K562 (cell line): Measurements from ENCODE around the gene KNDC1. TPM values are rescaled to one million over a fixed set of nuclear protein-coding genes. Genes with fewer than 3 reads are reported as not detected.

Source experiments
- ATAC-seq: fragments of 200-7000 bp; cut with Tn5 transposase; 3 replicates; pipeline ENCODE4 v1.9.1; 2020; ENCODE audit warnings: moderate library complexity
- BruUV-seq: library from RNA; stranded (reverse); fragments of 400-500 nt; replicated peaks from 2 replicates; lab custom pipeline; 2021; lab: Mats Ljungman, UMichigan
- CTCF ChIA-PET: fragments of 300-600 bp; formaldehyde crosslinking; extraction: SDS; loops from one replicate; lab custom pipeline; 2021; ENCODE audit warnings: low intra/inter-chr PET ratio; lab: Yijun Ruan, JAX
- POLR2A ChIA-PET: fragments of 300-600, 350-650 bp; sonication (Branson Sonifier 250); formaldehyde crosslinking; extraction: SDS; loops from one replicate; lab custom pipeline; 2021; ENCODE audit warnings: antibody characterized with exemption, inconsistent platforms; lab: Yijun Ruan, JAX
- DNase-seq, 4 experiments: peaks; one replicate each; pipeline versions ENCODE4 v3.0.0 to v3.0.0-alpha.2; 2011 to 2018; ENCODE audit warnings: low spot score in 3 of 4, mixed read lengths in 3 of 4; ENCODE audit errors: extremely low read depth in 1 of 4
- FAIRE-seq: peaks from 2 replicates; lab custom pipeline; 2011; peaks lifted over from hg19 to GRCh38; lab: Jason Lieb, UNC
- H2AFZ ChIP-seq: 2 replicates; pipeline ENCODE4 v1.6.0; 2011; ENCODE audit warnings: low read depth, low read length, control low read depth, inconsistent platforms
- H3K27ac ChIP-seq: fragments of 200-600 bp; 3 replicates; pipeline ENCODE4 v1.8.0; 2011; ENCODE audit warnings: low read depth, mild to moderate bottlenecking, control low read depth, inconsistent platforms, low read length, moderate library complexity, mixed read lengths; ENCODE audit errors: extremely low read depth
- H3K27me3 ChIP-seq, 2 experiments: fragments of 300-600 bp in 1 of 2; 2 replicates in 1 of 2; 3 replicates in 1 of 2; pipeline versions ENCODE4 v1.6.0 to v1.8.0; 2011; ENCODE audit warnings: inconsistent platforms in 2 of 2, low read length in 2 of 2, mild to moderate bottlenecking in 1 of 2, mixed read lengths in 1 of 2, moderate library complexity in 1 of 2; ENCODE audit not compliant: control insufficient read depth in 2 of 2, insufficient read depth in 2 of 2
- H3K36me3 ChIP-seq: fragments of 300-600 bp; 3 replicates; pipeline ENCODE4 v1.8.0; 2011; ENCODE audit warnings: mild to moderate bottlenecking, low read length, inconsistent platforms; ENCODE audit not compliant: control insufficient read depth, insufficient read depth
- H3K4me1 ChIP-seq, 2 experiments: fragments of 200-600 bp in 1 of 2; replicated peaks in 1 of 2; 2 replicates in 1 of 2; 3 replicates in 1 of 2; pipeline versions ENCODE4 v1.5.1 to v1.8.0; 2011; ENCODE audit warnings: inconsistent platforms in 2 of 2, low read length in 2 of 2, mild to moderate bottlenecking in 1 of 2, mixed read lengths in 1 of 2, moderate library complexity in 1 of 2; ENCODE audit not compliant: control insufficient read depth in 2 of 2, insufficient read depth in 2 of 2
- H3K4me2 ChIP-seq: 2 replicates; pipeline ENCODE4 v1.6.1; 2011; ENCODE audit warnings: low read length, control low read depth, inconsistent platforms, mixed read lengths; ENCODE audit not compliant: insufficient read depth
- H3K4me3 ChIP-seq: fragments of 200-600 bp; sonication (generic), shearing (Covaris generic); 2 replicates; pipeline ENCODE4 v1.5.1; 2016; ENCODE audit warnings: control low read depth, inconsistent platforms
- H3K79me2 ChIP-seq: fragments of 200-600 bp; 3 replicates; pipeline ENCODE4 v1.8.0; 2011; ENCODE audit warnings: low read length, inconsistent platforms; ENCODE audit not compliant: control insufficient read depth, insufficient read depth
- H3K9ac ChIP-seq, 2 experiments: 2 replicates each; pipeline versions ENCODE4 v1.6.0 to v1.6.1; 2011; ENCODE audit warnings: low read depth in 2 of 2, low read length in 2 of 2, control low read depth in 1 of 2, inconsistent platforms in 1 of 2, mild to moderate bottlenecking in 1 of 2, mixed read lengths in 1 of 2; ENCODE audit not compliant: insufficient read depth in 1 of 2
- H3K9me1 ChIP-seq: one replicate; pipeline ENCODE4 v1.6.0; 2011; ENCODE audit warnings: inconsistent platforms, mild to moderate bottlenecking, low read length, moderate library complexity; ENCODE audit not compliant: control insufficient read depth, insufficient read depth
- H3K9me3 ChIP-seq: replicated peaks from 2 replicates; pipeline ENCODE4 v1.5.1; 2011; ENCODE audit warnings: low read depth, low read length, inconsistent platforms; ENCODE audit not compliant: control insufficient read depth, insufficient read depth
- H4K20me1 ChIP-seq: replicated peaks from 2 replicates; pipeline ENCODE4 v1.6.1; 2011; ENCODE audit warnings: low read length, inconsistent platforms, mixed read lengths; ENCODE audit not compliant: control insufficient read depth, insufficient read depth
- CHD4 ChIP-seq: fragments of 200-600 bp; sonication (generic); IDR thresholded peaks from 3 replicates; pipeline ENCODE4 v1.6.1; 2012; ENCODE audit warnings: low read depth, mild to moderate bottlenecking, mixed read lengths, low read length, inconsistent platforms; ENCODE audit not compliant: insufficient read depth, insufficient replicate concordance, poor library complexity, severe bottlenecking
- COPS2 ChIP-seq: fragments of 450-650 bp; conservative IDR thresholded peaks from 2 replicates; pipeline ENCODE4 v1.6.1; 2016; ENCODE audit warnings: mild to moderate bottlenecking, moderate library complexity
- PTTG1 ChIP-seq: fragments of 450-650 bp; IDR thresholded peaks from 2 replicates; pipeline ENCODE4 v1.6.1; 2016; ENCODE audit warnings: low read depth, mild to moderate bottlenecking, missing genetic modification characterization, missing compliant biosample characterization
- ZBTB7A ChIP-seq: IDR thresholded peaks from 2 replicates; pipeline ENCODE4 v1.6.1; 2011; ENCODE audit warnings: low read depth, mild to moderate bottlenecking, low read length, moderate library complexity, borderline replicate concordance; ENCODE audit not compliant: control insufficient read depth
- WGBS: fragments of 100-300 bp; shearing (Covaris generic); methylation state at CpG from one replicate; pipeline ENCODE4 v1.1.6; 2016; ENCODE audit warnings: low coverage, mixed read lengths; ENCODE audit not compliant: insufficient coverage; ENCODE audit errors: missing lambda C conversion rate; 5-methylcytosine and 5-hydroxymethylcytosine counted together
- in situ Hi-C: fragments of 300-500 bp; cut with MboI; formaldehyde crosslinking; loops from 4 replicates; pipeline ENCODE4 v1.15.0; 2018; ENCODE audit warnings: inconsistent platforms, mixed read lengths
- intact Hi-C: fragments of 100-400 bp; cut with micrococcal nuclease; formaldehyde crosslinking; loops from 2 replicates; pipeline ENCODE4 v1.14.2; 2022
- polyA plus RNA-seq, 8 experiments: library from polyadenylated mRNA; depleted of rRNA in 4 of 8; stranded (reverse) in 5 of 8; unstranded in 3 of 8; fragments of >200 nt; fragmentation: Nextera tagmentation in 2 of 8; fragmentation: Illumina TruSeq in 1 of 8; extraction: Ambion mirVana in 2 of 8; extraction: Trizol in 1 of 8; gene quantifications; 2 replicates each; pipeline versions ENCODE4 v1.2.1 to v1.2.3, GENCODE V29; 2011 to 2014; ENCODE audit warnings: inconsistent platforms in 1 of 8, missing spikeins in 1 of 8
- total RNA-seq, 7 experiments: library from RNA; depleted of rRNA in 6 of 7; stranded (reverse); fragments of >200 nt in 6 of 7; fragmentation: Illumina TruSeq in 2 of 7; extraction: Trizol in 2 of 7; gene quantifications; 2 replicates each; pipeline versions ENCODE4 v1.2.1 to v1.2.3, GENCODE V29; 2011 to 2021; ENCODE audit warnings: low replicate concordance in 1 of 7
- TF ChIP-seq, protein P1 (sequence below), 2 experiments: fragments of 450-650 bp in 1 of 2; sonication (generic) in 1 of 2; formaldehyde crosslinking; conservative IDR thresholded peaks; 2 replicates each; pipeline versions ENCODE4 v1.4.0 to v1.8.1; 2020 to 2022; ENCODE audit warnings: mild to moderate bottlenecking in 1 of 2, missing genetic modification reagents in 1 of 2
- TF ChIP-seq, protein P2 (sequence below): sonication (generic); formaldehyde crosslinking; IDR thresholded peaks from 2 replicates; pipeline ENCODE4 v1.8.0; 2022; ENCODE audit warnings: mild to moderate bottlenecking, missing genetic modification reagents

KNDC1 gene
- total and polyA plus RNA-seq, 9 of the 15 experiments (the other 6 are each of a cell fraction or from before 2014, with no cell fraction given): 0.07 to 0.26 (median 0.11) TPM; not detected in 6

DNA sequence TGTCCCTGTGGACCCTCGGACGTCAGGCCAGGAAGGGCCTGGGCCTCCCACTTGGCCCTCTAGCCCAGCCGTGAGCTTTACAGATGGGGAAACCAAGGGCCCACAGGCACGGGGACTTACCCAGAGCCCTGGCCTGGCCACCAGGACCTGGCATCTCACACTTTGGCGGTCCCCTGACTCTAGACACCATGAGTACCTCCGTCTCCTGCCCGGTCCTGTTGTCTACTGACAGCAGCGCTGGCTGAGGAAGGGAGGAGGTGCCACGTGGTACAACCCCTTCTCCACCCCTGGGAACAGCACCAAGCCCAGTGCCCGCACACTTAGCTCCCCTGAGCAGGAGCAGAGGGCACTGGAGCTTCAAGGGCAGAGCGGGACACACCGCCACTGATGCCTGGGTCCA lies 46.2 kb upstream of the KNDC1 start:
- no peak overlapping the region for H3K27ac ChIP-seq
- H3K4me1 ChIP-seq: no peaks in the 10 kb centered on the region
- TF ChIP-seq PTTG1 (tag): no peak
- TF ChIP-seq, protein P1, sequence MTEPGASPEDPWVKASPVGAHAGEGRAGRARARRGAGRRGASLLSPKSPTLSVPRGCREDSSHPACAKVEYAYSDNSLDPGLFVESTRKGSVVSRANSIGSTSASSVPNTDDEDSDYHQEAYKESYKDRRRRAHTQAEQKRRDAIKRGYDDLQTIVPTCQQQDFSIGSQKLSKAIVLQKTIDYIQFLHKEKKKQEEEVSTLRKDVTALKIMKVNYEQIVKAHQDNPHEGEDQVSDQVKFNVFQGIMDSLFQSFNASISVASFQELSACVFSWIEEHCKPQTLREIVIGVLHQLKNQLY (CRISPR knock-in tag; conservative IDR thresholded peaks at IDR 0.05): no peak
- TF ChIP-seq, protein P2, sequence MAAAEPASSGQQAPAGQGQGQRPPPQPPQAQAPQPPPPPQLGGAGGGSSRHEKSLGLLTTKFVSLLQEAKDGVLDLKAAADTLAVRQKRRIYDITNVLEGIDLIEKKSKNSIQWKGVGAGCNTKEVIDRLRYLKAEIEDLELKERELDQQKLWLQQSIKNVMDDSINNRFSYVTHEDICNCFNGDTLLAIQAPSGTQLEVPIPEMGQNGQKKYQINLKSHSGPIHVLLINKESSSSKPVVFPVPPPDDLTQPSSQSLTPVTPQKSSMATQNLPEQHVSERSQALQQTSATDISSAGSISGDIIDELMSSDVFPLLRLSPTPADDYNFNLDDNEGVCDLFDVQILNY (CRISPR knock-in tag): no peak
- no peak for TF ChIP-seq CHD4
- no peak for TF ChIP-seq COPS2
- no peak for TF ChIP-seq ZBTB7A
- TF ChIP-seq, all 486 proteins: peak for 0
- H3K4me3 ChIP-seq: no peak overlapping the region
- intact Hi-C loops: no loop called here
- 3% methylated on average over 8 of the region's 12 CpGs for WGBS
- no peak for ATAC-seq
- H3K9ac ChIP-seq: no peak overlapping the region
- in situ Hi-C loops: loop anchor here (25.0 kb wide), 1 partner anchor 452 kb away; no protein-coding TSS in a partner anchor
- ChIA-PET POLR2A (interaction anchor here (0.5 kb wide), 1 partner anchor 194 kb away, joined by 3 read pairs; no protein-coding TSS in a partner anchor), CTCF (no interaction called here)
- H3K79me2 ChIP-seq: no peaks in the 10 kb centered on the region
- BruUV-seq: no TSS peak
- peaks cover 0 to 8% of the 10 kb centered on the region in 2 experiments; a peak in 2 of 5 replicates for H3K27me3 ChIP-seq
- no peak overlapping the region for H3K4me2 ChIP-seq
- no peak for DNase-seq
- FAIRE-seq: no peak
- no peaks in the 10 kb centered on the region for H3K9me3 ChIP-seq
- H3K36me3 ChIP-seq: no peaks in the 10 kb centered on the region
- no peak overlapping the region for H2AFZ ChIP-seq
- H4K20me1 ChIP-seq: no peaks in the 10 kb centered on the region
- no peaks in the 10 kb centered on the region for H3K9me1 ChIP-seq
